Testis (tissue), 3 donors: ENCODE measurements around the gene SMIM44. TPM values are rescaled to one million over a fixed set of nuclear protein-coding genes. Genes with fewer than 3 reads are reported as not detected.

Source experiments
- DNase-seq: peaks from one replicate; pipeline ENCODE4 v3.0.0-alpha.2; 2019
- H3K27ac ChIP-seq, 2 donors: fragments of 200-600 bp; sonication (generic); one replicate each; pipeline ENCODE4 v1.5.1; 2019
- H3K27me3 ChIP-seq: fragments of 200-600 bp; sonication (generic); one replicate; pipeline ENCODE4 v1.5.1; 2019
- H3K36me3 ChIP-seq: fragments of 200-600 bp; sonication (generic); one replicate; pipeline ENCODE4 v1.5.1; 2017; ENCODE audit warnings: low read depth; ENCODE audit errors: missing control alignments
- H3K4me1 ChIP-seq: fragments of 200-600 bp; sonication (generic); one replicate; pipeline ENCODE4 v1.5.1; 2019
- H3K4me3 ChIP-seq, 2 donors: fragments of 200-600 bp; sonication (generic); one replicate each; pipeline ENCODE4 v1.5.1; 2017 to 2019
- H3K9me3 ChIP-seq: fragments of 200-600 bp; sonication (generic); one replicate; pipeline ENCODE4 v1.5.1; 2017
- CTCF ChIP-seq, 3 experiments: fragments of 450-650 bp in 2 of 3; fragments of 200-600 bp in 1 of 3; sonication (generic) in 1 of 3; IDR thresholded peaks; one replicate each; pipeline ENCODE4 v1.5.1; 2016 to 2019; ENCODE audit warnings: antibody characterized with exemption in 3 of 3, mild to moderate bottlenecking in 2 of 3, moderate library complexity in 1 of 3
- POLR2A ChIP-seq: fragments of 450-650 bp; IDR thresholded peaks from one replicate; pipeline ENCODE4 v1.6.1; 2017; ENCODE audit warnings: antibody characterized with exemption, mild to moderate bottlenecking, moderate library complexity
- WGBS, 2 donors: methylation state at CpG; one replicate each; pipeline ENCODE4 v1.1.5; 2018; 5-methylcytosine and 5-hydroxymethylcytosine counted together
- intact Hi-C: fragments of 100-400 bp; cut with DNase I; formaldehyde crosslinking; loops from one replicate; pipeline ENCODE4 v1.15.1; 2023; ENCODE audit warnings: low total_unique reads
- polyA plus RNA-seq: library from polyadenylated mRNA; stranded (reverse); fragments of 350-450 nt; fragmentation: Illumina TruSeq; extraction: RNeasy Lipid Tissue Mini Kit (QIAGEN cat#74804); gene quantifications from one replicate; pipeline ENCODE4 v1.2.3, GENCODE V29; 2014; ENCODE audit warnings: low read depth, low replicate concordance; ENCODE audit not compliant: insufficient read depth
- total RNA-seq, 2 donors: library from RNA; depleted of rRNA; stranded (reverse); fragments of >200 nt; gene quantifications; one replicate each; pipeline ENCODE4 v1.2.3, GENCODE V29; 2016

The SMIM44 gene
- total and polyA plus RNA-seq, 3 donors from 2014 or later: not detected

GRCh38 chr19:3478409-3479176, 4.6 kb downstream of the SMIM44 start:
- WGBS, 2 donors: 28 to 34% methylated on average over 24 to 27 of the region's 27 CpGs
- H3K36me3 ChIP-seq: no peaks in the 10 kb centered on the region
- no peak for TF ChIP-seq CTCF (IDR thresholded peaks at IDR 0.05)
- no peak for TF ChIP-seq POLR2A
- intact Hi-C loops: no loop called here
- no peak for DNase-seq
- no peak overlapping the region for H3K4me3 ChIP-seq
- no peaks in the 10 kb centered on the region for H3K4me1 ChIP-seq
- H3K27ac ChIP-seq: no peak overlapping the region
- H3K27me3 ChIP-seq: no peaks in the 10 kb centered on the region
- H3K9me3 ChIP-seq: no peaks in the 10 kb centered on the region

- no peak for DNase-seq
- WGBS, 2 donors: 88 to 90% methylated on average over 2 of the region's 2 CpGs
- intact Hi-C loops: no loop called here
- no peaks in the 10 kb centered on the region for H3K27me3 ChIP-seq
- TF ChIP-seq CTCF (IDR thresholded peaks at IDR 0.05) (no peak), POLR2A (no peak)
- H3K4me1 ChIP-seq: no peaks in the 10 kb centered on the region
- H3K9me3 ChIP-seq: no peaks in the 10 kb centered on the region
- H3K4me3 ChIP-seq: no peak overlapping the region
- no peaks in the 10 kb centered on the region for H3K36me3 ChIP-seq
- H3K27ac ChIP-seq: no peak overlapping the region
Measured at GRCh38 chr19:3477951-3478350, 5.3 kb downstream of the SMIM44 start.

DNA sequence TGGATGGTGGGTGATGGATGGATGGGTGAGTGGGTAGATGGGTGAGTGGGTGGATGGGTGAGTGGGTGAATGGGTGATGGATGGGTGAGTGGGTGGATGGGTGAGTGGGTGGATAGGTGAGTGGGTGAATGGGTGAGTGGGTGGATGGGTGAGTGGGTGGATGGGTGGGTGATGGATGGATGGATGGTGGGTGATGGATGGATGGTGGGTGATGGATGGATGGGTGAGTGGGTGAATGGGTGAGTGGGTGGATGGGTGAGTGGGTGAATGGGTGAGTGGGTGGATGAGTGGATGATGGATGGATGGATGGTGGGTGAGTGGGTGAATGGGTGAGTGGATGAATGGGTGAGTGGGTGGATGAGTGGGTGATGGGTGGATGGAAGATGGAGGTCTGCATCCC, 5.7 kb downstream of the SMIM44 start:
- Histone ChIP-seq H3K27ac (no peak overlapping the region), H3K9me3 (no peaks in the 10 kb centered on the region), H3K27me3 (no peaks in the 10 kb centered on the region), H3K4me3 (no peak overlapping the region), H3K36me3 (no peaks in the 10 kb centered on the region), H3K4me1 (no peaks in the 10 kb centered on the region)
- no peak for DNase-seq
- intact Hi-C loops: no loop called here
- no peak for TF ChIP-seq CTCF (IDR thresholded peaks at IDR 0.05)
- TF ChIP-seq POLR2A: no peak

GRCh38 chr19:3476830-3477229, 6.4 kb downstream of the SMIM44 start:
- Histone ChIP-seq H3K27ac (no peak overlapping the region), H3K9me3 (no peaks in the 10 kb centered on the region), H3K4me3 (no peak overlapping the region), H3K4me1 (no peaks in the 10 kb centered on the region), H3K36me3 (no peaks in the 10 kb centered on the region), H3K27me3 (no peaks in the 10 kb centered on the region)
- no peak for TF ChIP-seq CTCF (IDR thresholded peaks at IDR 0.05)
- no peak for TF ChIP-seq POLR2A
- intact Hi-C loops: no loop called here
- DNase-seq: no peak
- 78 to 85% methylated on average over 2 of the region's 2 CpGs for WGBS, 2 donors

GRCh38 chr19:3475449-3475848, 7.8 kb downstream of the SMIM44 start:
- no peak overlapping the region for H3K27ac ChIP-seq
- 85 to 87% methylated on average over 4 of the region's 4 CpGs for WGBS, 2 donors
- H3K9me3 ChIP-seq: no peaks in the 10 kb centered on the region
- TF ChIP-seq CTCF (IDR thresholded peaks at IDR 0.05): no peak
- no peak for TF ChIP-seq POLR2A
- H3K36me3 ChIP-seq: no peaks in the 10 kb centered on the region
- H3K4me3 ChIP-seq: no peak overlapping the region
- no peak for DNase-seq
- intact Hi-C loops: no loop called here
- no peaks in the 10 kb centered on the region for H3K4me1 ChIP-seq
- H3K27me3 ChIP-seq: no peaks in the 10 kb centered on the region
